Measurements from ENCODE around the gene POU3F1.

GRCh38 chr1:38029685-38030511, 16.7 kb downstream of the POU3F1 start:
- TF ChIP-seq POLR2A (IDR thresholded peaks at IDR 0.05) (no peak), POLR2AphosphoS5 (IDR thresholded peaks at IDR 0.05) (no peak)

Data from suprapubic skin (tissue), 4 donors.